ENCODE data around the gene NDUFS2. TPM values are rescaled to one million over a fixed set of nuclear protein-coding genes. Genes with fewer than 3 reads are reported as not detected.

Gene NDUFS2
- total RNA-seq, 1 experiment from 2014 or later: 94.9 TPM

DNA sequence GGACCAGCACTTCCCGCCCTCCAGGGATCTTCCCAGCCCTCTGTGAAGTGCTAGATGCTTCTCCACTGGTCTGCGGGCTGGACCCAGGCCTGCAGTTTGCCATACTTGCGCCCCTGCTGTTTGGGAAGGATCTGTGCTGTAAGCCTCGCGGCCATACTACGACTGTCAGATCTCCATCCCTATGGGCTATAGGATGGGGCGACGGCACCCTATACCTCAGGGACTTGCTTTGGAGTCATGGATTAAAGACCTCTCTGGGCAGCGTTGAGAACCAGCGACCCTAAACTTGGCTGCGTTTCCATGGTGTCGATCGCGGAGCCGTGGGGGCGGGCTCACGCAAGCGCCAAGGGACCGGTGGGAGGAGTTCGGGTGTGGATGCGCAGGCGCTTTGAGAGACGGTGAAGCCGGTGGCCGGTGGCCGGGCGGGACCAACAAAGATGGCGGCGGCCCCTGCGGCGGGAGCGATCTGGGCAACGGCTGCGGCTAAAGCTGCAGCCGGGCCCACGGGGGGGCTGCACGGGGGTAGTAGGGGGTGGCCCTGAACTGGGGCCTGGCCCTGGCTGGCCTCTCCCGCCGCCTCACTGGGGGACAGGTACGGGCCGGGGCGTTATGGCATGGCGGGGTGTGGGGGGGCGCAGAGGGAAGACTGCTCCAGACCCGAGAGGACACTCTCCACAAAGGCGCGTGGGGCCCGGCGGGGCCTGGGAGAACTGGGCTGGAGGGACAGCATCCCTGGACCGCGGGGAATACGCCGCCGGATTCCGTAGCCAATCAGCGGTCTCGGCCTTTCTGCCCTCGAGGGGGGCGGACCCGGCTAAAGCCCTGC, 42.9 kb upstream of the NDUFS2 start, which contains the start of gene USP21:
Gene USP21 (plus strand): TSS at position 414 of the 826 bp plus-strand sequence. CDS start 1,141 bp downstream, outside the sequence.
- intact Hi-C loops (cut with micrococcal nuclease; ENCODE audit: unreplicated experiment): no loop called here
- H3K9me3 ChIP-seq (ENCODE audit: control insufficient read depth, insufficient read depth, low read depth, low read length): no peaks in the 10 kb centered on the region
- TSS peak; percentile 10 for BruUV-seq (replicated peaks)
- TF ChIP-seq, protein P1, sequence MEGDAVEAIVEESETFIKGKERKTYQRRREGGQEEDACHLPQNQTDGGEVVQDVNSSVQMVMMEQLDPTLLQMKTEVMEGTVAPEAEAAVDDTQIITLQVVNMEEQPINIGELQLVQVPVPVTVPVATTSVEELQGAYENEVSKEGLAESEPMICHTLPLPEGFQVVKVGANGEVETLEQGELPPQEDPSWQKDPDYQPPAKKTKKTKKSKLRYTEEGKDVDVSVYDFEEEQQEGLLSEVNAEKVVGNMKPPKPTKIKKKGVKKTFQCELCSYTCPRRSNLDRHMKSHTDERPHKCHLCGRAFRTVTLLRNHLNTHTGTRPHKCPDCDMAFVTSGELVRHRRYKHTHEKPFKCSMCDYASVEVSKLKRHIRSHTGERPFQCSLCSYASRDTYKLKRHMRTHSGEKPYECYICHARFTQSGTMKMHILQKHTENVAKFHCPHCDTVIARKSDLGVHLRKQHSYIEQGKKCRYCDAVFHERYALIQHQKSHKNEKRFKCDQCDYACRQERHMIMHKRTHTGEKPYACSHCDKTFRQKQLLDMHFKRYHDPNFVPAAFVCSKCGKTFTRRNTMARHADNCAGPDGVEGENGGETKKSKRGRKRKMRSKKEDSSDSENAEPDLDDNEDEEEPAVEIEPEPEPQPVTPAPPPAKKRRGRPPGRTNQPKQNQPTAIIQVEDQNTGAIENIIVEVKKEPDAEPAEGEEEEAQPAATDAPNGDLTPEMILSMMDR (IDR thresholded peaks at IDR 0.05): peak; percentile 47; the same call in 1 of the 2 replicates
- TF ChIP-seq, protein P2, sequence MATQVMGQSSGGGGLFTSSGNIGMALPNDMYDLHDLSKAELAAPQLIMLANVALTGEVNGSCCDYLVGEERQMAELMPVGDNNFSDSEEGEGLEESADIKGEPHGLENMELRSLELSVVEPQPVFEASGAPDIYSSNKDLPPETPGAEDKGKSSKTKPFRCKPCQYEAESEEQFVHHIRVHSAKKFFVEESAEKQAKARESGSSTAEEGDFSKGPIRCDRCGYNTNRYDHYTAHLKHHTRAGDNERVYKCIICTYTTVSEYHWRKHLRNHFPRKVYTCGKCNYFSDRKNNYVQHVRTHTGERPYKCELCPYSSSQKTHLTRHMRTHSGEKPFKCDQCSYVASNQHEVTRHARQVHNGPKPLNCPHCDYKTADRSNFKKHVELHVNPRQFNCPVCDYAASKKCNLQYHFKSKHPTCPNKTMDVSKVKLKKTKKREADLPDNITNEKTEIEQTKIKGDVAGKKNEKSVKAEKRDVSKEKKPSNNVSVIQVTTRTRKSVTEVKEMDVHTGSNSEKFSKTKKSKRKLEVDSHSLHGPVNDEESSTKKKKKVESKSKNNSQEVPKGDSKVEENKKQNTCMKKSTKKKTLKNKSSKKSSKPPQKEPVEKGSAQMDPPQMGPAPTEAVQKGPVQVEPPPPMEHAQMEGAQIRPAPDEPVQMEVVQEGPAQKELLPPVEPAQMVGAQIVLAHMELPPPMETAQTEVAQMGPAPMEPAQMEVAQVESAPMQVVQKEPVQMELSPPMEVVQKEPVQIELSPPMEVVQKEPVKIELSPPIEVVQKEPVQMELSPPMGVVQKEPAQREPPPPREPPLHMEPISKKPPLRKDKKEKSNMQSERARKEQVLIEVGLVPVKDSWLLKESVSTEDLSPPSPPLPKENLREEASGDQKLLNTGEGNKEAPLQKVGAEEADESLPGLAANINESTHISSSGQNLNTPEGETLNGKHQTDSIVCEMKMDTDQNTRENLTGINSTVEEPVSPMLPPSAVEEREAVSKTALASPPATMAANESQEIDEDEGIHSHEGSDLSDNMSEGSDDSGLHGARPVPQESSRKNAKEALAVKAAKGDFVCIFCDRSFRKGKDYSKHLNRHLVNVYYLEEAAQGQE (IDR thresholded peaks at IDR 0.05; ENCODE audit: insufficient read depth in 1 of 2, low read depth in 2 of 2, low read length in 1 of 2): no peak; a peak in 1 of 4 replicates
- TF ChIP-seq TCF7L2 (IDR thresholded peaks at IDR 0.05; ENCODE audit: low read depth, low read length) (no peak), SIN3A (IDR thresholded peaks at IDR 0.05; ENCODE audit: borderline replicate concordance, insufficient read depth, low read depth, low read length) (0 out of 2 replicates have a peak, but pooled peaks have one; percentile 33), POLR2AphosphoS5 (IDR thresholded peaks at IDR 0.05; ENCODE audit: low read depth, low read length) (peak; percentile 83)
- H3K4me1 ChIP-seq (ENCODE audit: control insufficient read depth, insufficient read depth, low read length): peaks cover 22% of the 10 kb centered on the region
- H3K4me3 ChIP-seq (ENCODE audit: low read depth in 2 of 2, low read length in 2 of 2): peak within 1 kb of the TSS; percentile 82 to 90
- peak; percentile 96 for ATAC-seq
- H3K36me3 ChIP-seq (ENCODE audit: control insufficient read depth, insufficient read depth, low read length): peaks cover 11% of the 10 kb centered on the region
- ChIA-PET POLR2A (no interaction called here), CTCF (no interaction called here)
- peak; percentile 69 for DNase-seq (ENCODE audit: low read depth, low spot score)
- peak within 1 kb of the TSS; percentile 91 for H3K27ac ChIP-seq (ENCODE audit: low read length)
- in situ Hi-C loops (cut with HindIII; ENCODE audit: low pct_unique_long_range_greater_than_20kb, low sequenced_read_pairs): no loop called here
- no peaks in the 10 kb centered on the region for H3K27me3 ChIP-seq (ENCODE audit: control insufficient read depth, insufficient read depth, low read length)

DNA sequence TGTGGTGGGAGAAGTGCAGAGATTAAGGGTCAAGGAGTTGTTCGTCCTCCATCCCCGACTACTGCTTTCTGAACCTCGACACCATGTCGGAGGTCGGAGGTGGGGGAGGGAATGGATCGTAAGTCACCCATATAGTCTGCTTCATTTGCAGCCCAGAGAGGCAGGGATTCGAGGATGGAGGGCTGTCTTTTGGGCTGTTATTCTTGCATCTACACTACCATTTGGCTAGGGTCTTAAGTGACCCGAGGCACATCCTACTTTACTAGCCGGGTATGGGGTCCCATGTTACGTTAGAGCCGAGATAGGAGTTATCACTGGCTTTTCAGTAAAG, 42.3 kb upstream of the NDUFS2 start:
- CTCF ChIA-PET: no interaction called here
- POLR2A ChIA-PET: no interaction called here
- TF ChIP-seq, protein P2 (IDR thresholded peaks at IDR 0.05; ENCODE audit: insufficient read depth in 1 of 2, low read depth in 2 of 2, low read length in 1 of 2): no peak
- TF ChIP-seq POLR2AphosphoS5 (IDR thresholded peaks at IDR 0.05; ENCODE audit: low read depth, low read length) (no peak), TCF7L2 (IDR thresholded peaks at IDR 0.05; ENCODE audit: low read depth, low read length) (no peak), SIN3A (IDR thresholded peaks at IDR 0.05; ENCODE audit: borderline replicate concordance, insufficient read depth, low read depth, low read length) (no peak)
- TF ChIP-seq, protein P1 (IDR thresholded peaks at IDR 0.05): no peak
- intact Hi-C loops (cut with micrococcal nuclease; ENCODE audit: unreplicated experiment): no loop called here
- in situ Hi-C loops (cut with HindIII; ENCODE audit: low pct_unique_long_range_greater_than_20kb, low sequenced_read_pairs): no loop called here
- H3K36me3 ChIP-seq (ENCODE audit: control insufficient read depth, insufficient read depth, low read length): peaks cover 11% of the 10 kb centered on the region
- H3K4me3 ChIP-seq (ENCODE audit: low read depth in 2 of 2, low read length in 2 of 2): peak overlapping the region; percentile 82 to 90
- no peaks in the 10 kb centered on the region for H3K27me3 ChIP-seq (ENCODE audit: control insufficient read depth, insufficient read depth, low read length)
- DNase-seq (ENCODE audit: low read depth, low spot score): no peak
- no peak for ATAC-seq
- H3K9me3 ChIP-seq (ENCODE audit: control insufficient read depth, insufficient read depth, low read depth, low read length): no peaks in the 10 kb centered on the region
- H3K27ac ChIP-seq (ENCODE audit: low read length): peak overlapping the region; percentile 91
- no TSS peak for BruUV-seq (replicated peaks)
- peaks cover 23% of the 10 kb centered on the region for H3K4me1 ChIP-seq (ENCODE audit: control insufficient read depth, insufficient read depth, low read length)
